Upper lobe of left lung (tissue), 6 donors: ENCODE measurements around the gene TMEM9B. TPM values are rescaled to one million over a fixed set of nuclear protein-coding genes. Genes with fewer than 3 reads are reported as not detected.

Source experiments
- ATAC-seq, 2 donors: fragments of 200-7000 bp; cut with Tn5 transposase; one replicate each; pipeline ENCODE4 v1.9.1; 2022; ENCODE audit warnings: mild to moderate bottlenecking in 2 of 2, moderate library complexity in 2 of 2; ENCODE audit not compliant: low FRiP score in 2 of 2
- DNase-seq, 2 donors: peaks; one replicate each; pipeline ENCODE4 v3.0.0-alpha.2; 2019 to 2020
- H3K27ac ChIP-seq, 4 donors: fragments of 200-600 bp; sonication (generic); one replicate each; pipeline ENCODE4 v1.5.1; 2016 to 2019
- H3K27me3 ChIP-seq, 4 donors: fragments of 200-600 bp; sonication (generic); one replicate each; pipeline ENCODE4 v1.5.1; 2017 to 2019
- H3K36me3 ChIP-seq, 4 donors: fragments of 200-600 bp; sonication (generic); one replicate each; pipeline ENCODE4 v1.5.1; 2016 to 2019
- H3K4me1 ChIP-seq, 4 donors: fragments of 200-600 bp; sonication (generic); one replicate each; pipeline ENCODE4 v1.5.1; 2018 to 2019
- H3K4me3 ChIP-seq, 4 donors: fragments of 200-600 bp; sonication (generic); one replicate each; pipeline ENCODE4 v1.5.1; 2017 to 2019; ENCODE audit warnings: mild to moderate bottlenecking in 2 of 4, moderate library complexity in 1 of 4
- H3K9me3 ChIP-seq, 4 donors: fragments of 200-600 bp; sonication (generic); one replicate each; pipeline ENCODE4 v1.5.1; 2018 to 2019
- EP300 ChIP-seq, 4 donors: sonication (generic); formaldehyde crosslinking; IDR thresholded peaks; one replicate each; pipeline ENCODE4 v1.5.1; 2017; ENCODE audit warnings: antibody characterized with exemption in 4 of 4, control low read depth in 2 of 4
- POLR2A ChIP-seq, 4 donors: fragments of 450-650 bp; IDR thresholded peaks; one replicate each; pipeline ENCODE4 v1.5.1; 2016 to 2017; ENCODE audit warnings: antibody characterized with exemption in 4 of 4, mild to moderate bottlenecking in 2 of 4
- POLR2AphosphoS5 ChIP-seq, 2 donors: sonication (generic); formaldehyde crosslinking; IDR thresholded peaks; one replicate each; pipeline ENCODE4 v1.5.1; 2017; ENCODE audit warnings: antibody characterized with exemption in 2 of 2
- WGBS, 2 donors: methylation state at CpG; one replicate each; pipeline ENCODE4 v1.1.5; 2017 to 2018; 5-methylcytosine and 5-hydroxymethylcytosine counted together
- small RNA-seq, 4 donors: library from RNA; depleted of rRNA; stranded (forward); fragments of <200 nt; gene quantifications; one replicate each; pipeline ENCODE3, GENCODE V24; 2016
- total RNA-seq, 6 donors: library from RNA; depleted of rRNA in 4 of 6; stranded (reverse); fragments of >200 nt in 4 of 6; gene quantifications; one replicate each; pipeline versions ENCODE4 v1.1.0 to v1.2.1, GENCODE V29; 2016 to 2021
- TF ChIP-seq, protein P1 (sequence below), 6 experiments: fragments of 450-650 bp in 4 of 6; fragments of 200-600 bp in 2 of 6; sonication (generic) in 2 of 6; IDR thresholded peaks; one replicate each; pipeline ENCODE4 v1.5.1; 2016 to 2019; ENCODE audit warnings: antibody characterized with exemption in 6 of 6
- donor health status: DM: no; HTN: no; CAD: no; lungs with moderate emphysema.
- donor health status: DM: no; HTN: yes; CAD: no; lungs with severe emphysema.

The TMEM9B gene
- total RNA-seq, 6 donors from 2014 or later, result 23.0 to 86.6 (median 56.0) TPM

GRCh38 chr11:8905528-8906165 lies 58.6 kb downstream of the TMEM9B start:
- ATAC-seq (peak in 1 of 2 donors; percentile 77), DNase-seq (no peak)
- H3K9me3 ChIP-seq, result no peaks in the 10 kb centered on the region
- WGBS, 2 donors, result 81 to 93% methylated on average over 5 of the region's 5 CpGs
- no peaks in the 10 kb centered on the region for H3K36me3 ChIP-seq
- H3K4me3 ChIP-seq, result no peak overlapping the region
- no peaks in the 10 kb centered on the region for H3K27me3 ChIP-seq
- H3K4me1 ChIP-seq, result peaks cover 4 to 9% (median 8%) of the 10 kb centered on the region in 4 donors
- no peak overlapping the region for H3K27ac ChIP-seq
- TF ChIP-seq POLR2AphosphoS5 (IDR thresholded peaks at IDR 0.05), result no peak
- TF ChIP-seq, protein P1, sequence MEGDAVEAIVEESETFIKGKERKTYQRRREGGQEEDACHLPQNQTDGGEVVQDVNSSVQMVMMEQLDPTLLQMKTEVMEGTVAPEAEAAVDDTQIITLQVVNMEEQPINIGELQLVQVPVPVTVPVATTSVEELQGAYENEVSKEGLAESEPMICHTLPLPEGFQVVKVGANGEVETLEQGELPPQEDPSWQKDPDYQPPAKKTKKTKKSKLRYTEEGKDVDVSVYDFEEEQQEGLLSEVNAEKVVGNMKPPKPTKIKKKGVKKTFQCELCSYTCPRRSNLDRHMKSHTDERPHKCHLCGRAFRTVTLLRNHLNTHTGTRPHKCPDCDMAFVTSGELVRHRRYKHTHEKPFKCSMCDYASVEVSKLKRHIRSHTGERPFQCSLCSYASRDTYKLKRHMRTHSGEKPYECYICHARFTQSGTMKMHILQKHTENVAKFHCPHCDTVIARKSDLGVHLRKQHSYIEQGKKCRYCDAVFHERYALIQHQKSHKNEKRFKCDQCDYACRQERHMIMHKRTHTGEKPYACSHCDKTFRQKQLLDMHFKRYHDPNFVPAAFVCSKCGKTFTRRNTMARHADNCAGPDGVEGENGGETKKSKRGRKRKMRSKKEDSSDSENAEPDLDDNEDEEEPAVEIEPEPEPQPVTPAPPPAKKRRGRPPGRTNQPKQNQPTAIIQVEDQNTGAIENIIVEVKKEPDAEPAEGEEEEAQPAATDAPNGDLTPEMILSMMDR (IDR thresholded peaks at IDR 0.05), result no peak
- TF ChIP-seq EP300 (IDR thresholded peaks at IDR 0.05), result no peak
- no peak for TF ChIP-seq POLR2A (IDR thresholded peaks at IDR 0.05)

DNA sequence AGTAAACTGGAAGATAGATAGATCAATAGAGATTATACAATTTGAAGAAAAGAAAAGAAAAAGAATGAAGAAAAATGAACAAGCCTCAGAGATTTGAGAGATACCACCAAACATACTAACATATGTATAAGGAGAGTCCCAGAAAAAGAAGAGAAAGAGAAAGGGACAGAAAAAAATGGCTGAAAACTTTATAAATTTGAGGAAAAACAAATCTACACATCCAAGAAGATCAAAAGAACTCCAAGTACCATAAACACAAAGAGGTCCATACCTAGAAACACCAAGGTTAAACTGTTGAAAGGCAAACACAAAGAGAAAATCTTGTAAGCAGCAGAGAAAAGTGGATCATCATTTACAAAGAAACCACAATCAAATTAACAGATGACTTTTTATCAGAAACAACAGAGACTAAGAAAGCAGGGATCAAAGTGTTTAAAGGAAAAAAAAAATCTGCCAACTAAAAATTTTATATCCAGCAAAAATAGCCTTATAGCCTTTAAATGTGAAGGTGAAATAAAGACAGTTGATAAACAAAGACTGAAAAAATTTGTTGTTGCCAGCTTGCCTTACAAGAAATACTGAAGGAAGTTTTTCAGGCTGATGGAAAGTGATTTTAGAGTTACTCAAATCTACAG lies 65.0 kb downstream of the TMEM9B start:
- ATAC-seq (no peak), DNase-seq (no peak)
- H3K36me3 ChIP-seq, result no peaks in the 10 kb centered on the region
- peaks cover 4 to 13% (median 10%) of the 10 kb centered on the region in 4 donors for H3K9me3 ChIP-seq
- H3K27ac ChIP-seq, result no peak overlapping the region
- TF ChIP-seq POLR2AphosphoS5 (IDR thresholded peaks at IDR 0.05), result no peak
- no peak for TF ChIP-seq EP300 (IDR thresholded peaks at IDR 0.05)
- TF ChIP-seq, protein P1 (IDR thresholded peaks at IDR 0.05), result no peak
- no peak for TF ChIP-seq POLR2A (IDR thresholded peaks at IDR 0.05)
- no peaks in the 10 kb centered on the region for H3K27me3 ChIP-seq
- no peak overlapping the region for H3K4me3 ChIP-seq
- H3K4me1 ChIP-seq, result no peaks in the 10 kb centered on the region

Small RNAs within 50 kb of the gene (small RNA-seq; reads per million reads assigned to genes)
- gene RF00019, result 0 reads per million in 4 donors

Other genes starting within 250 kb of the TMEM9B start
- 10 to 100 TPM; 17.4 to 31.8 (median 23.1) TPM for gene AKIP1, start 53.3 kb downstream of the TMEM9B start, total RNA-seq
- gene C11orf16, start 31.5 kb downstream of the TMEM9B start, total RNA-seq, result 10 to 100 TPM in 2 of 6 donors, 1 to 10 TPM in 3, not detected in 1; 4.3 to 13.6 (median 7.8) TPM
- gene ASCL3, start 21.4 kb downstream of the TMEM9B start, total RNA-seq, result not detected
- gene NRIP3, start 39.6 kb upstream of the TMEM9B start, total RNA-seq, result 1 to 10 TPM in 2 of 6 donors, under 1 TPM in 4; under 0.01 to 5.5 (median 0.87) TPM
- gene SCUBE2, start 127.2 kb upstream of the TMEM9B start, total RNA-seq, result 1 to 10 TPM; 2.2 to 8.4 (median 4.4) TPM